ENCODE data around the gene AZGP1. TPM values are rescaled to one million over a fixed set of nuclear protein-coding genes. Genes with fewer than 3 reads are reported as not detected.
"Not testable (repeated sequence)": the region's sequence is repeated elsewhere in the genome, so short reads cannot be mapped to it uniquely, and the experiment has no call there.

AZGP1 gene
- total RNA-seq, 4 donors from 2014 or later = 2.6 to 10.3 (median 4.2) TPM; not detected in 1

DNA sequence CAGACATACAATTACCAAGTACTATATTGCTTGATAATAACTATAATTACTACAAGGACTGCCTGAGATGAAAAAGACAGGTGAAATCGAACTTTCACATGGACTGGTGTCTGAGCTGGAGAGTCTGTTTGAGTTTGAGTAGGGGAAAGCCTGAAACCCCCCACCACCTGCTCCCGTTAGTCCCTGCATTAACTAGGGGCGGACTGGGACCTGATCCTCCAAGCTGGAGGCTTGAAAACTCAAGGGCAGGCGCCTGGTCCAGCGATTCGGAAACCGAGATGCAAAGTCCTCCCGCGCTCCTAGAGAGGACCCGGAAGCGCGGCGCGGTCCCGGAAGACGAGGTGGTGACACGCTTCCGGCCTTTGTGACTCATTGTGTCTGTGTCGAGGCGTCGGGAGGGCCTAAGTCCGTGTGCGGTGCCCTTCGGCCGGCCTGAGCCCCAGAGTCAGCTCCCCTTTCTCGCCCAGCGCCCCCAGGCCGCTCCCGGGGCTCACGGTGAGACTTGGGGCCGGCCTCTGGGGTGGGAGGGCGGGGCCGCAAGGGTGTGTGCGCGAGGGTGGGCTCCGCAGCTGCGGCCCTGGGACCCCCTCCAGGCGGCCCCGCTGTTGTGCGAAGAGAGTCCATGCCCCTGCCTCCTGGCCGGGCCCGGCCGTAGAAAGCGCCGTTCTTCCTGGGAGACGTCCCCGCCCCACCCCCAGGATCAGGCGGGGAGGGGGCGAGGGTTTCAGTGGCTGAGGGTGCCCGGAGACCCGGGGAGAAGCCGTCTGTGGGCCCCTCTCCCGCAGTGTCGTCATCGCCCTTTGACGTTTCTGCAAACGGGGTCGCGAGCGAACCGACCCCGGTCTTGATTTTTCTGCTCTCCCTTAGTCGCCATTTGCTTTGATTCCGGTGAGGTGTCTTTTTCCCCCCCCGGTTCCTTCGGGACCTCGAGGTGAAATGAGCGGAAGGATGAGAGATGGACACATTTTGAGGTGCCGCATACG, 39.7 kb upstream of the AZGP1 start, which contains the start of gene ZKSCAN1:
ZKSCAN1 (plus strand) TSS at position 365 of the 983 bp plus-strand sequence. CDS start 7,911 bp downstream, outside the sequence.
- ATAC-seq = peak; percentile 97
- peaks cover 15 to 22% of the 10 kb centered on the region in 2 donors for H3K4me1 ChIP-seq
- peak; percentile 85 to 87 for TF ChIP-seq POLR2A (IDR thresholded peaks at IDR 0.05)
- TF ChIP-seq, protein P1, sequence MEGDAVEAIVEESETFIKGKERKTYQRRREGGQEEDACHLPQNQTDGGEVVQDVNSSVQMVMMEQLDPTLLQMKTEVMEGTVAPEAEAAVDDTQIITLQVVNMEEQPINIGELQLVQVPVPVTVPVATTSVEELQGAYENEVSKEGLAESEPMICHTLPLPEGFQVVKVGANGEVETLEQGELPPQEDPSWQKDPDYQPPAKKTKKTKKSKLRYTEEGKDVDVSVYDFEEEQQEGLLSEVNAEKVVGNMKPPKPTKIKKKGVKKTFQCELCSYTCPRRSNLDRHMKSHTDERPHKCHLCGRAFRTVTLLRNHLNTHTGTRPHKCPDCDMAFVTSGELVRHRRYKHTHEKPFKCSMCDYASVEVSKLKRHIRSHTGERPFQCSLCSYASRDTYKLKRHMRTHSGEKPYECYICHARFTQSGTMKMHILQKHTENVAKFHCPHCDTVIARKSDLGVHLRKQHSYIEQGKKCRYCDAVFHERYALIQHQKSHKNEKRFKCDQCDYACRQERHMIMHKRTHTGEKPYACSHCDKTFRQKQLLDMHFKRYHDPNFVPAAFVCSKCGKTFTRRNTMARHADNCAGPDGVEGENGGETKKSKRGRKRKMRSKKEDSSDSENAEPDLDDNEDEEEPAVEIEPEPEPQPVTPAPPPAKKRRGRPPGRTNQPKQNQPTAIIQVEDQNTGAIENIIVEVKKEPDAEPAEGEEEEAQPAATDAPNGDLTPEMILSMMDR (IDR thresholded peaks at IDR 0.05 in 4 of 5, conservative IDR thresholded peaks at IDR 0.05 in 1 of 5) = no peak
- H3K36me3 ChIP-seq = peaks cover 0 to 7% of the 10 kb centered on the region in 2 donors
- intact Hi-C loops (cut with DNase I; ENCODE audit: low total_unique reads) = loop anchor here (1.0 to 10.0 kb wide), 3 partner anchors 34 to 109 kb away; partner anchors contain the start of genes MBLAC1, ZNF3 and ZSCAN21
- H3K27me3 ChIP-seq = no peaks in the 10 kb centered on the region
- in situ Hi-C loops (cut with MboI; ENCODE audit: low sequenced_read_pairs in 4 of 4) = no loop called here
- peak; percentile 79 to 84 for DNase-seq
- peak within 1 kb of the TSS; percentile 64 to 99 (median 94) for H3K4me3 ChIP-seq
- no peaks in the 10 kb centered on the region for H3K9me3 ChIP-seq
- peak within 1 kb of the TSS; percentile 92 to 99 (median 98) for H3K27ac ChIP-seq

DNA sequence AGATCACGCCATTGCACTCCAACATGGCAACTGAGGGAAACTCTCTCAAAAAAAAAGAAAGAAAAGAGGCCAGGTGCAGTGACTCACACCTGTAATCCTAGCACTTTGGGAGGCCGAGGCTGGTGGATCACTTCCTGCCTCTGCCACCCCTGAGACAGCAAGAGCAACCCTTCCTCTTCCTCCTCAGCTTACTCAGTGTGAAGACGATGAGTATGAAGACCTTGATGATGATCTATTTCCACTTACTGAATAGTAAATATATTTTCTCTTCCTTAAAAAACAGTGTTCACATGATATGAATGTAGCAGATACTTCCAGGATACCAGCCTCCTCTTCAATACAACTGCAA, 37.5 kb upstream of the AZGP1 start:
- Histone ChIP-seq H3K4me1 (peaks cover 15 to 18% of the 10 kb centered on the region in 2 donors), H3K27ac (no peak overlapping the region), H3K27me3 (no peaks in the 10 kb centered on the region), H3K4me3 (no peak overlapping the region), H3K36me3 (no peaks in the 10 kb centered on the region), H3K9me3 (no peaks in the 10 kb centered on the region)
- DNase-seq (no peak), ATAC-seq (no peak)
- no peak for TF ChIP-seq POLR2A (IDR thresholded peaks at IDR 0.05)
- TF ChIP-seq, protein P1 (IDR thresholded peaks at IDR 0.05 in 4 of 5, conservative IDR thresholded peaks at IDR 0.05 in 1 of 5) = no peak
- intact Hi-C loops (cut with DNase I; ENCODE audit: low total_unique reads) = loop anchor here (10.0 kb wide), 1 partner anchor 111 kb away; the partner anchor contains the start of gene MBLAC1
- in situ Hi-C loops (cut with MboI; ENCODE audit: low sequenced_read_pairs in 4 of 4) = no loop called here

DNA sequence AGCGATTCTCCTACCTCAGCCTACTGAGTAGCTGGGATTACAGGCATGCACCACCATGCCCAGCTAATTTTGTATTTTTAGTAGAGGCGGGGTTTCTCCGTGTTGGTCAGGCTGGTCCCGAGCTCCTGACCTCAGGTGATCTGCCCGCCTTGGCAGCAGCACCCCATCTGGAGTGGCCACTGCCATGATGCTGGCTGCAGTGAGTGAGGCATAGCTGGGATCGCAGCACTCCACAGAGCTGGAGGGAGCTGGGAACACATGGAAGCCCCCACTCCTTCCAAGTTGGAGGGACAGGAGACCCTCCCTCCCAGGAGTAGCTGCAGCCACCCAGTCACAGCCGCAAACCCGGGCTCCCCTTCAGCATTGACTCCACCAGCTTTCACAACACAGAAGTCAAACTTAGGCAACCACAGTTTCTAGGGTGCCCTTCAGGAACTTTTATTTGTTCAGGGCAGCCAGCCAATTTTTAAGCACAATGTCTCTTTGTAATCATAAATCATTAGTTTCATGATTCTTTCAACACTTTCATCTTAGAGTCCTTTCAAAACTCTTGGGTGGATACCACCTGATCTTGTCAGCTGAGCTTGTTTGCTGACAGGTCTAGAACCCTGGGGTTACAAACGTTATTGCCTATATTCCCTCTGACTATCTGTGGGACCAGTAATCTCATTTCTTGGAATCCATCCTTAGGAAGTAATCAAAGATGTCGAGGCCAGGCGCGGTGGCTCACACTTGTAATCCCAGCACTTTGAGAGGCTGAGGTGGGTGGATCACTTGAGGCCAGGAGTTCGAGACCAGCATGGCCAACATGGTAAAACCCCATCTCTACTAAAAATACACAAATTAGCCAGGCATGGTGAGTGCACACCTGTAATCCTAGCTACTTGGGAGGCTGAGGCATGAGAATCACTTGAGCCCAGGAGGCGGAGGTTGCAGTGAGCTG, 36.8 kb upstream of the AZGP1 start:
- DNase-seq; in situ Hi-C loops (cut with MboI; ENCODE audit: low sequenced_read_pairs in 4 of 4); H3K9me3 ChIP-seq; H3K36me3 ChIP-seq; H3K27me3 ChIP-seq; H3K27ac ChIP-seq; H3K4me3 ChIP-seq; ATAC-seq: not testable (repeated sequence)
- peaks cover 12 to 17% of the 10 kb centered on the region in 2 donors for H3K4me1 ChIP-seq
- intact Hi-C loops (cut with DNase I; ENCODE audit: low total_unique reads) = loop anchor here (10.0 kb wide), 1 partner anchor 112 kb away; the partner anchor contains the start of gene MBLAC1

DNA sequence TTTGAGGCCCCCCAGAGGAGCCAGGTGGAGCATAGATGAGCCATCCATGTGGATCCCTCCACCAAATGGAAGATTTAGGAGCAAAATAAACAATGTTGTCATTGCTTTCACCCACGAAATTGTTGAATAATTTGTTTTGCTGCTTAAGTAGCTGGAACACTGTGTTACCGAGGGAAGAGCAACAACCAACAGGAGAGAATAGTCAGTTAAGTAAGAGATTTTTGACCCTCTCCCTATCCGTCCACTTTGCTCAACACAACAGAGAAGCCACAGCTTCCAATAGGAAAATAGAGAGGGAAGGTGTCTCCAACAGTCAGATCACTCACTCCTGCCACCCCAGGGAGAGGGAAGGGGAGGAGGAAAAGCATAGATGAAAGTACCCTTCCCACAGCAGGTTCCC, 35.7 kb upstream of the AZGP1 start:
- Histone ChIP-seq H3K27ac (no peak overlapping the region), H3K27me3 (no peaks in the 10 kb centered on the region), H3K36me3 (no peaks in the 10 kb centered on the region), H3K4me3 (no peak overlapping the region), H3K4me1 (peaks cover under 1 to 6% of the 10 kb centered on the region in 2 donors), H3K9me3 (no peaks in the 10 kb centered on the region)
- ATAC-seq (no peak), DNase-seq (no peak)
- in situ Hi-C loops (cut with MboI; ENCODE audit: low sequenced_read_pairs in 4 of 4) = no loop called here
- TF ChIP-seq, protein P1 (IDR thresholded peaks at IDR 0.05 in 4 of 5, conservative IDR thresholded peaks at IDR 0.05 in 1 of 5) = no peak
- no peak for TF ChIP-seq POLR2A (IDR thresholded peaks at IDR 0.05)
- intact Hi-C loops (cut with DNase I; ENCODE audit: low total_unique reads) = loop anchor here (10.0 kb wide), 1 partner anchor 113 kb away; the partner anchor contains the start of gene MBLAC1

Data from gastrocnemius medialis (tissue), 4 donors.